NCI-H2171 treated with DMSO at 0.1 percent for 48 hours (cell line): ENCODE data around the gene PIK3C2G.
"Not testable (repeated sequence)": the region's sequence is repeated elsewhere in the genome, so short reads cannot be mapped to it uniquely, and the experiment has no call there.

ENCODE experiments used
- DNase-seq: peaks from one replicate; lab custom pipeline; 2025; lab: John Stamatoyannopoulos, UW

Gene PIK3C2G

GRCh38 chr12:18261273-18261672 lies at the start of gene PIK3C2G:
Gene PIK3C2G, plus strand, starts transcription at chr12:18261518. Its CDS starts 20,564 bp downstream, at chr12:18282082.
- DNase-seq = no peak

GRCh38 chr12:18217966-18218365 lies 43.4 kb upstream of the PIK3C2G start:
- no peak for DNase-seq

GRCh38 chr12:18221726-18222125 lies 39.6 kb upstream of the PIK3C2G start:
- no peak for DNase-seq

- DNase-seq = no peak
These were observed 38.6 kb upstream of the PIK3C2G start for GRCh38 chr12:18222699-18223098.

- DNase-seq = peak; percentile 10
These were observed 36.6 kb upstream of the PIK3C2G start for GRCh38 chr12:18224745-18225144.

- DNase-seq = no peak
These were observed 21.8 kb upstream of the PIK3C2G start for GRCh38 chr12:18239526-18239925.

GRCh38 chr12:18242380-18243089 lies 18.8 kb upstream of the PIK3C2G start:
- DNase-seq = no peak

- DNase-seq = no peak
These were observed 18.1 kb upstream of the PIK3C2G start for GRCh38 chr12:18243238-18243637.

GRCh38 chr12:18246066-18246465 lies 15.3 kb upstream of the PIK3C2G start:
- DNase-seq = no peak

GRCh38 chr12:18250313-18250916 lies 10.9 kb upstream of the PIK3C2G start:
- peak; percentile 11 for DNase-seq

GRCh38 chr12:18254081-18254480 lies 7.2 kb upstream of the PIK3C2G start:
- no peak for DNase-seq

- DNase-seq = not testable (repeated sequence)
These were observed 6.3 kb upstream of the PIK3C2G start for GRCh38 chr12:18255004-18255403.

GRCh38 chr12:18257251-18257650 lies 4.1 kb upstream of the PIK3C2G start:
- no peak for DNase-seq

- no peak for DNase-seq
These were observed 2.4 kb upstream of the PIK3C2G start for GRCh38 chr12:18258929-18259328.

- DNase-seq = no peak
These were observed 1.2 kb upstream of the PIK3C2G start for GRCh38 chr12:18259906-18260682.

- DNase-seq = no peak
These were observed 588 bp downstream of the PIK3C2G start for GRCh38 chr12:18261906-18262305.

- no peak for DNase-seq
These were observed 1.2 kb downstream of the PIK3C2G start for GRCh38 chr12:18262514-18262913.

GRCh38 chr12:18264581-18265075 lies 3.3 kb downstream of the PIK3C2G start:
- DNase-seq = no peak

- no peak for DNase-seq
These were observed 6.2 kb downstream of the PIK3C2G start for GRCh38 chr12:18267427-18268099.

GRCh38 chr12:18270958-18271460 lies 9.7 kb downstream of the PIK3C2G start:
- DNase-seq = no peak

- no peak for DNase-seq
These were observed 14.7 kb downstream of the PIK3C2G start for GRCh38 chr12:18275981-18276380.

- DNase-seq = no peak
These were observed 15.9 kb downstream of the PIK3C2G start for GRCh38 chr12:18277196-18277595.
